ENCODE measurements around the gene CARD9. TPM values are rescaled to one million over a fixed set of nuclear protein-coding genes. Genes with fewer than 3 reads are reported as not detected.
"Not testable (repeated sequence)": the region's sequence is repeated elsewhere in the genome, so short reads cannot be mapped to it uniquely, and the experiment has no call there.

CARD9 gene
- total and polyA plus RNA-seq, 10 donors: 5.7 to 25.5 (median 18.2) TPM

- peaks cover 0 to 22% (median 0%) of the 10 kb centered on the region in 7 donors for H3K27me3 ChIP-seq (replicated peaks in 1 of 7)
- H3K4me1 ChIP-seq: peaks cover 1 to 34% (median 7%) of the 10 kb centered on the region in 6 donors
- intact Hi-C loops (cut with DNase I; ENCODE audit: low total_unique reads): no loop called here
- no peaks in the 10 kb centered on the region for H3K36me3 ChIP-seq
- H3K9me3 ChIP-seq: no peaks in the 10 kb centered on the region
- TF ChIP-seq POLR2A (IDR thresholded peaks at IDR 0.05) (no peak), CTCF (IDR thresholded peaks at IDR 0.05 in 8 of 11, conservative IDR thresholded peaks at IDR 0.05 in 3 of 11) (no peak), POLR2AphosphoS5 (IDR thresholded peaks at IDR 0.05) (no peak)
- H3K27ac ChIP-seq: no peak overlapping the region
- no peak for DNase-seq
- no peak overlapping the region for H3K4me3 ChIP-seq
- 86 to 96% (median 90%) methylated on average over 10 to 19 of the region's 19 CpGs for WGBS, 5 donors
Observed at GRCh38 chr9:136321561-136321960, 51.9 kb downstream of the CARD9 start.

GRCh38 chr9:136320972-136321371 lies 52.5 kb downstream of the CARD9 start:
- H3K9me3 ChIP-seq; H3K27ac ChIP-seq; intact Hi-C loops (cut with DNase I; ENCODE audit: low total_unique reads); H3K36me3 ChIP-seq; DNase-seq; H3K4me3 ChIP-seq: not testable (repeated sequence)
- H3K4me1 ChIP-seq: peaks cover 0 to 28% (median 1%) of the 10 kb centered on the region in 6 donors
- H3K27me3 ChIP-seq (replicated peaks in 1 of 7): peaks cover 0 to 16% (median 0%) of the 10 kb centered on the region in 7 donors

GRCh38 chr9:136319955-136320354 lies 53.5 kb downstream of the CARD9 start:
- H3K27ac ChIP-seq; H3K27me3 ChIP-seq (replicated peaks in 1 of 7); intact Hi-C loops (cut with DNase I; ENCODE audit: low total_unique reads); DNase-seq; H3K4me3 ChIP-seq; H3K36me3 ChIP-seq: not testable (repeated sequence)
- Histone ChIP-seq H3K4me1 (peaks cover 0 to 23% (median 0%) of the 10 kb centered on the region in 6 donors), H3K9me3 (peaks cover 0 to 14% (median 4%) of the 10 kb centered on the region in 8 donors)
- 88 to 94% (median 92%) methylated on average over 3 of the region's 3 CpGs for WGBS, 5 donors

DNA sequence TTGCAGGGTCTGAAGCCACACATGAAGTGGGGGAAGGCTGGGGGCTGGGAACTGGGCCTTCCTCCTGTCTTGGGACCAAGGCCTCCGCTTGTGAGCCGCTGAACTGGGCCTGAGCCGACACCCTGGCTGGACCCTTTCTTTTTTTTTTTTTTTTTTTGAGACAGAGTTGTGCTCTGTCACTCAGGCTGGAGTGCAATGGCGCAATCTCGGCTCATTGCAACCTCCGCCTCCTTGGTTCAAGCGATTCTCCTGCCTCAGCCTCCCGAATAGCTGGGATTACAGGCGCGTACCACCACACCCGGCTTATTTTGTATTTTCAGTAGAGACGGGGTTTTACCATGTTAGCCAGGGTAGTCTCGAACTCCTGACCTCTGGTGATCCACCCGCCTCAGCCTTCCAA lies 54.2 kb downstream of the CARD9 start:
- peaks cover 0 to 22% (median 11%) of the 10 kb centered on the region in 8 donors for H3K9me3 ChIP-seq
- H3K27me3 ChIP-seq (replicated peaks in 1 of 7); intact Hi-C loops (cut with DNase I; ENCODE audit: low total_unique reads); H3K27ac ChIP-seq; DNase-seq; H3K36me3 ChIP-seq; H3K4me3 ChIP-seq: not testable (repeated sequence)
- H3K4me1 ChIP-seq: peaks cover 0 to 23% (median 0%) of the 10 kb centered on the region in 6 donors
- whole genome bisulfite sequencing, 5 donors: 93 to 95% (median 94%) methylated on average over 14 of the region's 14 CpGs

DNA sequence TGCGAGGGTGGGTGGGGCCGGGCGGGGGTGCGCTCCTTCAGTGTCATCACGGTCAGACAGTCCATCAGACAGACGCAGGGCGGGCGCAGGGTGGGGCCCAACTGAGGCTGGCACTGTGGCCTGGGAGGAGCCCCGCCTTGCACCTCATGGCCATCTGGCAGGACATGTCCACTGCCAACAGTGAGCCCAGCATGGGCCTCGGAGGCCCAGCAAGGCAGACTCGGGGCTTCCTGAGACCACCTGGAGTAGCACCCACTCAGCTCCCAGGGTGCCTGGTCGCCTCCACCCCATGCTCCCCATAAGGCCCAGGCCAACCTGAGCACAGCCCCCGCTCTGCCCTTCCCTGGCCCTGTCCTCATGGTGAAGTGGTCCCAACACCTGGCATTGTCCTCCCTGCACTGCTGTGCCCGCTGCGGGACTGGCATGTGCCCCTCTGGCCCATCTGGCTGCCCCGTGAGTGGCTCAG lies 54.7 kb downstream of the CARD9 start:
- no peak overlapping the region for H3K27ac ChIP-seq
- H3K4me1 ChIP-seq: peaks cover 0 to 23% (median 0%) of the 10 kb centered on the region in 6 donors
- H3K36me3 ChIP-seq: no peaks in the 10 kb centered on the region
- intact Hi-C loops (cut with DNase I; ENCODE audit: low total_unique reads): no loop called here
- H3K27me3 ChIP-seq (replicated peaks in 1 of 7): no peaks in the 10 kb centered on the region
- TF ChIP-seq POLR2AphosphoS5 (IDR thresholded peaks at IDR 0.05): no peak
- no peak for TF ChIP-seq POLR2A (IDR thresholded peaks at IDR 0.05)
- no peak for TF ChIP-seq CTCF (IDR thresholded peaks at IDR 0.05 in 8 of 11, conservative IDR thresholded peaks at IDR 0.05 in 3 of 11)
- DNase-seq: no peak
- 62 to 80% (median 69%) methylated on average over 4 to 16 of the region's 16 CpGs for WGBS, 5 donors
- H3K4me3 ChIP-seq: no peak overlapping the region
- peaks cover 0 to 24% (median 13%) of the 10 kb centered on the region in 8 donors for H3K9me3 ChIP-seq
